Gastroesophageal sphincter (tissue), 4 donors: ENCODE measurements around the gene AFDN. TPM values are rescaled to one million over a fixed set of nuclear protein-coding genes. Genes with fewer than 3 reads are reported as not detected.

Experiments
- ATAC-seq: fragments of 150-250 bp; one replicate; pipeline ENCODE4 v1.9.1; 2016; ENCODE audit warnings: mild to moderate bottlenecking, moderate library complexity
- H3K27ac ChIP-seq, 4 donors: fragments of 200-600 bp; sonication (generic) in 3 of 4; 1 replicate in 3 of 4; 2 replicates in 1 of 4; pipeline ENCODE4 v1.5.1; 2016 to 2019
- H3K27me3 ChIP-seq: fragments of 200-600 bp; sonication (generic); one replicate; pipeline ENCODE4 v1.5.1; 2019
- H3K36me3 ChIP-seq, 2 donors: fragments of 200-600 bp; sonication (generic); one replicate each; pipeline ENCODE4 v1.5.1; 2019; ENCODE audit warnings: control low read depth in 1 of 2
- H3K4me1 ChIP-seq, 3 donors: fragments of 200-600 bp; sonication (generic); 1 replicate in 2 of 3; 2 replicates in 1 of 3; pipeline ENCODE4 v1.5.1; 2016 to 2019; ENCODE audit warnings: control low read depth in 2 of 3
- H3K4me3 ChIP-seq, 2 donors: fragments of 200-600 bp; sonication (generic); one replicate each; pipeline ENCODE4 v1.5.1; 2019; ENCODE audit warnings: mild to moderate bottlenecking in 1 of 2, moderate library complexity in 1 of 2
- H3K9me3 ChIP-seq, 3 donors: fragments of 200-600 bp; sonication (generic); one replicate each; pipeline ENCODE4 v1.5.1; 2017 to 2019; ENCODE audit warnings: control low read depth in 2 of 3
- CTCF ChIP-seq, 4 experiments: fragments of 200-600 bp in 2 of 4; fragments of 450-650 bp in 2 of 4; sonication (generic) in 1 of 4; IDR thresholded peaks; one replicate each; pipeline ENCODE4 v1.5.1; 2017 to 2019; ENCODE audit warnings: antibody characterized with exemption in 4 of 4, mild to moderate bottlenecking in 2 of 4, moderate library complexity in 2 of 4
- EP300 ChIP-seq: sonication (generic); formaldehyde crosslinking; IDR thresholded peaks from one replicate; pipeline ENCODE4 v1.6.1; 2017; ENCODE audit warnings: antibody characterized with exemption, mild to moderate bottlenecking
- POLR2A ChIP-seq, 2 donors: fragments of 450-650 bp; IDR thresholded peaks; one replicate each; pipeline ENCODE4 v1.6.1; 2017; ENCODE audit warnings: antibody characterized with exemption in 2 of 2, mild to moderate bottlenecking in 2 of 2, moderate library complexity in 1 of 2
- POLR2AphosphoS5 ChIP-seq: sonication (generic); formaldehyde crosslinking; IDR thresholded peaks from one replicate; pipeline ENCODE4 v1.6.1; 2017; ENCODE audit warnings: antibody characterized with exemption
- WGBS, 2 donors: methylation state at CpG; one replicate each; pipeline ENCODE4 v1.1.5; 2018; ENCODE audit warnings: low coverage in 1 of 2; 5-methylcytosine and 5-hydroxymethylcytosine counted together
- total RNA-seq, 4 donors: library from RNA; depleted of rRNA; stranded (reverse); fragments of >200 nt; gene quantifications; one replicate each; pipeline ENCODE4 v1.1.0, GENCODE V29; 2016

AFDN gene
- total RNA-seq, 4 donors from 2014 or later, result 60.7 to 98.4 (median 79.7) TPM

- Histone ChIP-seq H3K36me3 (no peaks in the 10 kb centered on the region), H3K4me1 (no peaks in the 10 kb centered on the region), H3K27me3 (no peaks in the 10 kb centered on the region), H3K27ac (no peak overlapping the region), H3K9me3 (no peaks in the 10 kb centered on the region), H3K4me3 (no peak overlapping the region)
- no peak for ATAC-seq
- no peak for TF ChIP-seq CTCF (IDR thresholded peaks at IDR 0.05)
- WGBS, 2 donors, result 88 to 95% methylated on average over 8 to 11 of the region's 15 CpGs
These were observed 46.6 kb upstream of the AFDN start for GRCh38 chr6:167779993-167780655.

- Histone ChIP-seq H3K9me3 (no peaks in the 10 kb centered on the region), H3K27me3 (no peaks in the 10 kb centered on the region), H3K27ac (no peak overlapping the region), H3K4me3 (no peak overlapping the region), H3K4me1 (no peaks in the 10 kb centered on the region), H3K36me3 (no peaks in the 10 kb centered on the region)
- no peak for TF ChIP-seq CTCF (IDR thresholded peaks at IDR 0.05)
- no peak for TF ChIP-seq POLR2AphosphoS5
- no peak for TF ChIP-seq EP300
- no peak for TF ChIP-seq POLR2A (IDR thresholded peaks at IDR 0.05)
- WGBS, 2 donors, result 80 to 81% methylated on average over 6 to 11 of the region's 15 CpGs
- ATAC-seq, result no peak
These were observed 45.5 kb upstream of the AFDN start for GRCh38 chr6:167781066-167781767.

DNA sequence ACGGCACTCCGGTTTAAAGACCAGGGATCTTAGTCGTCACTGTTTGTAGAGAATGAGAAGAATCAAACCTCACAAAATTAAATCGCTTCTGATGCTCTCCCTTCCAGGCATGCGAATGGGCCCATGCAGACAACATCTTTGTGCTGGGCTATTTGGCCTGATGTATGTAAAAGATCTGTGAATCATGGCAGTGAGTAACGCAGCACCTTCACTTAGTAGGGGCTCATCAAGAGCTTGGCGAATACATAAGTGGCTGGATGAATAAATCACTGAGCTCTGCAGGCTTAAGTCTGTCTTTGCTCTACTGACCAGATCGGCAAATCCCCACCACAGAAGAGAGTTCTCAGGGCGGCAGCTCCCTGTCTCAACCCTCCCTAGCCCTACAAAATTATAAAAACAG is 44.8 kb upstream of the AFDN start:
- no peaks in the 10 kb centered on the region for H3K36me3 ChIP-seq
- no peak overlapping the region for H3K27ac ChIP-seq
- WGBS, 2 donors, result 94 to 95% methylated on average over 4 to 6 of the region's 9 CpGs
- no peaks in the 10 kb centered on the region for H3K4me1 ChIP-seq
- H3K4me3 ChIP-seq, result no peak overlapping the region
- no peaks in the 10 kb centered on the region for H3K9me3 ChIP-seq
- ATAC-seq, result no peak
- no peak for TF ChIP-seq CTCF (IDR thresholded peaks at IDR 0.05)
- no peak for TF ChIP-seq POLR2A (IDR thresholded peaks at IDR 0.05)
- no peak for TF ChIP-seq POLR2AphosphoS5
- TF ChIP-seq EP300, result no peak
- no peaks in the 10 kb centered on the region for H3K27me3 ChIP-seq

DNA sequence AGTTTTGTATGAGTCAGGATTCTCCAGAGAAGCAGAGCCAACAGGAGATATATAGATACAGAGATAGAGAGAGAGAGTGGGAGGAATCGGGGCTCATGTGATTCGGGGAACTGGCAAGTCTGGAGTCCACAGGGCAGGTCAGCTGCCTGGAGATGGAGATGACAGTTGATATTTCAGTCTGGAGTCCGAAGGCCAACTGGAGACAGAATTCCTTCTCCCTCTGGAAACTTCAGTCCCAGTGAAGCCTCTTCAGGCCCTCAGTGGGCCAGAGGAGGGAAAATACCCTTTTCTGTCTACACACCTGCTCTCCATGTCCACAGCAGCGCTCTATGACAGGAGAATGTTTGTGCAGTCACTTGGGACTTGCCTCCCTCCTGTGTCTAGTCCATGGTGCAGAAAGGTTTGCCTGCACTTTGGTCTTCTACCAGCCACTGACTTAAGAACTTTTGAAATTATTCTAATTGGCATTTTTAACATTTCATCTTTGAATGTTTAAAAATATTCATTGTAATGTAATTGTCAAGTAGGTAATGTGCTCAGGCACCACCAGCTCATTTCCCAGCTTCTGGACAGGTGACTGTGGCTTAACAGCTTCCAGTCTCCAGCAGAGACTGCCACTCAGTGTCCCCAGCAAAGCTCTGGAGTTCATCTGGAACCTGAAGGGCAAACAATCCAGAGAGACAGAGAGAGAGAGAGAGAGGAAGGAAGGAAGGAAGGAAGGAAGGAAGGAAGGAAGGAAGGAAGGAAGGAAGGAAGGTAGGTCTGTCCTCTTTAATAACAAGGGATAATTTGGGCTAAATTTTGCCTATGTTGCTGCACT is 43.8 kb upstream of the AFDN start:
- Histone ChIP-seq H3K36me3 (no peaks in the 10 kb centered on the region), H3K27ac (no peak overlapping the region), H3K9me3 (no peaks in the 10 kb centered on the region), H3K4me1 (no peaks in the 10 kb centered on the region), H3K4me3 (no peak overlapping the region), H3K27me3 (no peaks in the 10 kb centered on the region)
- 78 to 98% methylated on average over 4 of the region's 4 CpGs for WGBS, 2 donors
- TF ChIP-seq POLR2AphosphoS5 (no peak), POLR2A (IDR thresholded peaks at IDR 0.05) (no peak), EP300 (no peak), CTCF (IDR thresholded peaks at IDR 0.05) (no peak)
- ATAC-seq, result no peak
